Fibroblast of lung (primary cell): ENCODE data around the gene TMEM183A.

Experiments used
- EZH2 ChIP-seq: IDR thresholded peaks from 2 replicates; pipeline ENCODE4 v1.5.1; 2012; ENCODE audit warnings: low read length, control low read depth, mild to moderate bottlenecking; ENCODE audit errors: missing control alignments
- TF ChIP-seq, protein P1 (sequence below), 2 donors: IDR thresholded peaks in 1 of 2; conservative IDR thresholded peaks in 1 of 2; 1 replicate in 1 of 2; 2 replicates in 1 of 2; pipeline ENCODE4 v1.5.1; 2011 to 2012; ENCODE audit warnings: low read length in 2 of 2, control low read depth in 1 of 2, inconsistent platforms in 1 of 2, low read depth in 1 of 2, mild to moderate bottlenecking in 1 of 2

DNA sequence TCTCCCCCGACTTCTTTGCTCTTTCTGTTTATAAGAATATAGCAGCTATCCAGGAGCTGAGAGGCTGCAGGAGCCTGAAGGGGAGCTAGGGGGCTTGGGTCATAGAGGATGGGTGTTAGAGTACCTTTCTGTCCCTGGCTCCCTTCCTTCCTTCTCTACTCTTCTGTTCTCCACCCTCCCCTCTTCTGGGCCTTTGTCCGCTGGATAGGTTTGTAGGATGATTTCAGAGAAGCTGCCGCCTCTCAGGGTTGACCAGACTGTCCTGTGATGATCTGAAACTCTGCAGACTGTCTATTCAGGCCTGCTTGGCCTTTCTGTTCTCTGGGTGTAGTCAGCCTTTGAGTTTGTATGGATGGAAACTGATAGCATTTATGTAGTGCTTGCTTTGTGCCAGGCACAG is 45.4 kb downstream of the TMEM183A start:
- TF ChIP-seq, protein P1, sequence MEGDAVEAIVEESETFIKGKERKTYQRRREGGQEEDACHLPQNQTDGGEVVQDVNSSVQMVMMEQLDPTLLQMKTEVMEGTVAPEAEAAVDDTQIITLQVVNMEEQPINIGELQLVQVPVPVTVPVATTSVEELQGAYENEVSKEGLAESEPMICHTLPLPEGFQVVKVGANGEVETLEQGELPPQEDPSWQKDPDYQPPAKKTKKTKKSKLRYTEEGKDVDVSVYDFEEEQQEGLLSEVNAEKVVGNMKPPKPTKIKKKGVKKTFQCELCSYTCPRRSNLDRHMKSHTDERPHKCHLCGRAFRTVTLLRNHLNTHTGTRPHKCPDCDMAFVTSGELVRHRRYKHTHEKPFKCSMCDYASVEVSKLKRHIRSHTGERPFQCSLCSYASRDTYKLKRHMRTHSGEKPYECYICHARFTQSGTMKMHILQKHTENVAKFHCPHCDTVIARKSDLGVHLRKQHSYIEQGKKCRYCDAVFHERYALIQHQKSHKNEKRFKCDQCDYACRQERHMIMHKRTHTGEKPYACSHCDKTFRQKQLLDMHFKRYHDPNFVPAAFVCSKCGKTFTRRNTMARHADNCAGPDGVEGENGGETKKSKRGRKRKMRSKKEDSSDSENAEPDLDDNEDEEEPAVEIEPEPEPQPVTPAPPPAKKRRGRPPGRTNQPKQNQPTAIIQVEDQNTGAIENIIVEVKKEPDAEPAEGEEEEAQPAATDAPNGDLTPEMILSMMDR (conservative IDR thresholded peaks at IDR 0.05 in 1 of 2, IDR thresholded peaks at IDR 0.05 in 1 of 2; ENCODE audit: low read depth in 1 of 2, low read length in 2 of 2): no peak
- no peak for TF ChIP-seq EZH2
